ENCODE results near the gene CAMK1D.
"Not testable (repeated sequence)": the region's sequence is repeated elsewhere in the genome, so short reads cannot be mapped to it uniquely, and the experiment has no call there.

CAMK1D gene

DNA sequence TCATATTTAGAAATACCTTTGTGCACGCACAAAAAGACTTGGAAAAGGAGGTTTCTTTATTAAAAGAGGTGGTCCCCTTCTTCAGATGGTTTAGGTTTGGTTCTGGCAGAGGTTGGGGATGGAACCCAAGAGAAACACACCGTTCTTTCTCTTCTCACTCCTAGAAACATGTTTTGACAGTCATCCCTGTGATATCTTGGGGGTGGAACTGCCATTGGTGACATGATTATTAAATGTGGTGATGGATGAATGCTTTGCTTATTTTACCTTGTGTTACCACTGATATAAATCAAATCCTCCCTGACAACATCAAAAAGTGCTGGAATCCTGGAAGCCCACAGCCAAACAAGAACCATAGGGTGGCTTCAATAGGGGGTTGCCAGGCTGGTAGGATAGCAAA, 505.6 kb downstream of the CAMK1D start:
- DNase-seq (ENCODE audit: low read depth): no peak

DNA sequence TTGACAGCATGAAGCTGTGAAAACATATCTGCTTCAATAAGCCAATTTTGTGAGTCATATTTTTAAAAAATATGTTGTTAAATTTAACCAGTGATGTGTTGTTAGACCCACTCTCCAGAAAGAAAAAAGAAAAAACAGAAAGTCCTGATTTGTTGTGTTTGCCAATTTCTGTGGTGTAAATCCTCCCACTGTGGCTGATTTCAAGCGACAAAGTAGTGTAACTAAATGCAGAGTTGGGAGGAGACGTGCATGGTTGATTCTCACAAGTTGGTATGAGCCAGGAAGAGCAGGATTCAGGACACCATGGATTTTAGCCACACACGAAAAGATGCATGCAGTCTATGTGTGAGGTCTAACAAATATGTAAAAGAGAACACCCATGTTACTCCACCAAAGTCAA, 513.1 kb downstream of the CAMK1D start:
- no peak for DNase-seq (ENCODE audit: low read depth)

DNA sequence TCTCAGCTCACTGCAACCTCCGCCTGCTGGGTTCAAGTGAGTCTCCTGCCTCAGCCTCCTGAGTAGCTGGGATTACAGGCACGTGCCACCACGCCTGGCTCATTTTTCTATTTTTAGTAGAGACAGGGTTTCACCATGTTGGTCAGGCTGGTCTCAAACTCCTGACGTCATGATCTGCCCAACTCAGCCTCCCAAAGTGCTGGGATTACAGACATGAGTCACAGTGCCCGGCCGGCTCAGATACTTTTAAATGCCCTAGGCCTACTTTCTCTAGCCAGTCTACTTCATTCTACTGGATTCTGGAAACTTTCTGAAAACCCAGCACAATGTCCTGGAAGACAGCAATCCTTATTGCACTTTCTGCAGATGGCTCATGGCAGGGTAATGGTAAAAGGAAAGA, 516.2 kb downstream of the CAMK1D start:
- not testable (repeated sequence) for DNase-seq (ENCODE audit: low read depth)

DNA sequence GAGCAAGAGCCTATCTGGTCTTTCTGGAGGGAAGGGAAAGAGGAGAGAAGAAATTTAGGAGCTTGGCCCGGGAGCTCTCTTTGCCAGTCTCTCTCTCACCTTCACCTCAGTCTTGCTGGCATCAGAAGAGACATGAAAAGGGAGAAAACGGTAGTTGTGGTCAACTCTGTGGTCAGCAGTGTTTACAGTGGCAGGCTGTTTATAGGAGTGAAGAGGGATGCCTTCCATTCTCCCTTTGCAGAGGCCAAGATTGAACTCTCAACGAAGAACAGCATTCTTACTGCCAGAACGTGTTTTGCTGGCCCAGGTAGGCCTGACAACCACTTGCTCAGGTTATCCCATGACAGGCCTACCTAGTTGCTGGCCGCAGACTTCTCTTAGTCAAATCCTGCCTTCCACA, 518.9 kb downstream of the CAMK1D start:
- DNase-seq (ENCODE audit: low read depth): no peak

DNA sequence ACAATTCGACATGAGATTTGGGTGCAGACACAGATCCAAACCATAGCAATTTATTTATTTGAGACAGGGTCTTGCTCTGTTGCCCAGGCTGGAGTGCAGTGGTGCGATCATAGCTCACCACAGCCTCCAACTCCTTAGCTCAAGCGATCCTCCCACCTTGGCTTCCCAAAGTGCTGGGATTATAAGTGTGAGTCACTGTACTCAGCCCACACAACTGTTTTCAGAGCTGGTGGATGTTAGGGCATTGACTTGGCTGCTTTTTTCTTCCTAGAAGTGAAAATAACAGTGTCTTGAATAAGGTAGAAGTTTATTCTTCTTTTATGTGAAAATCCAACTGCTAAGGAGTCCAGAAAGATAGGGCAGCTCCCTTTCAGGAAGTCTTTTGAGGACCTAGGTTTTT, 520.1 kb downstream of the CAMK1D start:
- DNase-seq (ENCODE audit: low read depth): no peak

DNA sequence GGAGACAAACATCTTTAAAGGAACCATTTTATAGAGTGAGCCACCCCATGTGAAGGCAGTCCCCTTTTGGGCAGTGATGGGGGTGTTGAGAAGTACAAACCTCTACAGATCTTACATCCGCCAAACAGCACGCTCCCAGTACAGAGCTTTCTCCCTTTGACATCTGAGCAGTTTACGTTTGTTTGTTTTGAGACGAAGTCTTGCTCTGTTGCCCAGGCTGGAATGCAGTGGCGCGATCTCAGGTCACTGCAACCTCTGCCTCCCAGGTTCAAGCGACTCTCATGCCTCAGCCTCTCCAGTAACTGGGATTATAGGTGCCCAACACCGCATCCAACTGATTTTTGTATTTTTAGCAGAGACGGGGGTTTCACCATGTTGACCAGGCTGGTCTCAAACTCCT, 523.2 kb downstream of the CAMK1D start:
- DNase-seq (ENCODE audit: low read depth): no peak

DNA sequence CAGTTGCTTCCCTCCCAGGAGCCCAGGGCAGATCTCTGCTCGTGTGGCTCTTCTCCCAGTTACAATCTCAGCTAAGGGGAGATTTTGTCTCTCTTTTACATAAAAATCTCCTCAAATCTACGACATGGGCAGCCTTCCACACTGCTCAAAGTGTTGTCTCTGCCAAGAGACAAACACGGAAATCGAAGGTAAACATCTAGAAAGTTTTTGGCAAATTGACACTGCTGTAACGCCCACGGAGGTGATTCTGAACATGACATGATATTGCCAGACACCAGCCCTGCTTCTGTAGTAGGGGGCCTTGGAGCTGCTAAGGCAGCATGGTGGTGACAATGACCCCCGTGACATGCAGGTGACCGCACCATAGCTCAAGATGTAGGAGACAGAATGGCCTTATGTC, 523.8 kb downstream of the CAMK1D start:
- no peak for DNase-seq (ENCODE audit: low read depth)

DNA sequence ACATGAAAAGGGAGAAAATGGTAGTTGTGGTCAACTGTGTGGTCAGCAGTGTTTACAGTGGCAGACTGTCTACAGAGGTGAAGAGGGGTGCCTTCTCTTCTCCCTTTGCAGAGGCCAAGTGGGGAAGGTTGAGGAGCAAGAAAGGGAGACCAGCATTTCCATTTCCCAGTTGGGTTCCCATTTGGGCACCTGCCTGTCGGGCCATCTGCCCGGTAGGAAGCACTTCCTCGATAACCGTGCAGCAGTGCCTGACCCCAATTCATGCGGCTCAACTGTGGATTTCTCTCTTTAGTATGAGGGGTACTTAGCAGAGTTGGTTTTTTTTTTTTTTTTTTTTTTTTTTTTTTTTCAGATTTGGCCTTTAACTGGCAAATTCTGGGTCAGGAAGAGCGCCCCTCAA, 525.2 kb downstream of the CAMK1D start:
- no peak for DNase-seq (ENCODE audit: low read depth)

DNA sequence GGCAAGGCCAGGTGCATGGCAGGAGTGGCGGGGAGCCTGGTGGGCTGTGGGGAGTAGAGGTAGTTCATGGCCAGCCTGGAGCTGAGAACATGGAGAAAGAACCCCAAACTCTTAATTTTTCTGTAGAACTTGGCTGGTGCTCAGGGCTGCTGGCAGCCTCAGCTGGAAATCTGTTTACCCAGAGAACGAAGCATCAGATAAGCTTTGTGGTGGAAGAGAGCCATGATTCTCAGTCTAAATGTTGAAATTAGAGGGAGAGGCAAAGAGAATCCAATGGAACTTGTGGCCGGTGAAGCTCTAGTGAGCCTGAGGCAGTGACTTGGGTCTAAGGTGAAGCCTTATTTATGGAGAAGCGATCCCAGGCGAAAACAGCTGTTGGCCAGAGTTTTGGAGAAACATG, 525.8 kb downstream of the CAMK1D start:
- DNase-seq (ENCODE audit: low read depth): no peak

DNA sequence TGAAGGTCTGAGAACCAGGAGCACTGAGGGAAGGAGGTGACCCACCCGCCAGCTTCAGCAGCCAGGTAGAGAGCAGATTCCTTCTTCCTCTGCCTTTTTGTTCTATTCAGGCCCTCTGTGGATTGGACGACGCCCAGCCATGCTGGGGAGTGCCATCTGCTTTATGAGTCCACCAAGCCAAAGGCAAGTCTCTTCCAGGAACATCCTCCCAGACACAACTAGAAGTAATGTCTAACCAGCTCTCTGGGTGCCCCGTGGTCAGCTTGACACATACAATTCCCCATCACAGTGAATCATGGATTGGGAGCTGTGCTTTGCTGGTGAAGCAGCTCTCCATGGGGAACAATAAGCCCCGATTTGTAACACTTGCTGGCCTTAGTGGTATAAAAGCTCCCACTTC, 526.9 kb downstream of the CAMK1D start:
- DNase-seq (ENCODE audit: low read depth): no peak

DNA sequence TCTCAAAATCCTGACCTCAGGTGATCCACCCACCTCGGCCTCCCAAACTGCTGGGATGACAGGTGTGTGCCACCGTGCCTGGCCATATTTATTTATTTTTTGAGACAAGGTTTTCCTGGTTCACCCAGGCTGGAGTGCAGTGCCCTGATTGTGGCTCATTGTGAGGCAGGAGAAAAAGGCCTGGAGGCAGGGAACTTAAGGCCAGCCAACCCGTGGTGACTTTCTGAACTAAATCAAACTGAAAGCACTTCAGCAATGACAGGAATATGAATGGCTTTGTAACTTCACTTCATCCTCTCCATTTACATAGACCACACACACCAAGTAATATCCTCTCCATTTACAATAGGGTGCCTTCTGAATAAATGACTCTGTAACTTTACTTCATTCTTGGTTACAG, 527.8 kb downstream of the CAMK1D start:
- no peak for DNase-seq (ENCODE audit: low read depth)

DNA sequence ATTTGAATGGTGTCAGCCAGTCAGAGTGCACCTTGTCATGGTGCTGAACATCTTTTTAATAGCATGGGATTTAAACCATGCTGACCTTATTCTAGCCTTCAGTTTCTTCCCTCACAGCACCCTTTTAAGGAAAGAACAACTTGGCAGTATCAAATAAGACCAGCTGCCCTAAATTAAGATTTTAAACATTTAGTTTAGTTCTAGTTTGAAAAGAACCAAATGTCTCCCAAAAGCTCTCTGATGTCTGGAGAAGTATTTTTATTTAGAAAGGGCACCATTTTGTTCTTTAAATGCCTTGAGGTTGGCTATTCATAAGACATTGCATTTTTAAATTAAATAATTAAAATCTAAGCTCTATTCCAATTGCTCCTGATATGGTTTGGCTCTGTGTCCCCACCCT, 531.1 kb downstream of the CAMK1D start:
- no peak for DNase-seq (ENCODE audit: low read depth)

DNA sequence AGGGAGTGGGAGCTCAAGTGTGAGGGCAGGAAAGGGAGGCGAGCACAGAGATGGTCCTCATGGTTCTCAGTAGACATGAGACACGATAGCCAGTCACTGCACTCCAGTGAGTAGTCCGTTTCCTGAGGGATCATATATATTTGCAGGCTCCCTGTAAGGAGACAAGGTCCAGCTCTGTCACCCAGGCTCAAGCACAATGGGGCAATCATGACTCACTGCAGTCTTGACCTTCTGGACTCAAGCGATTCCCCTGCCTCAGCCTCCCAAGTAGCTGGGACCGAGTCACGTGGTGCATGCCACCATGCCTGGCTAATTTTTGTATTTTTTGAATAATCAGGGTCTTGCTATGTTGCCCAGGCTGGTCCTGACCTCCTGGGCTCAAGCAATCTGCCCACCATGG, 535.5 kb downstream of the CAMK1D start:
- DNase-seq (ENCODE audit: low read depth): no peak
